Mesendoderm (in vitro differentiated cells): ENCODE measurements around the gene NDC80.
A peak's percentile ranks its signal among the peaks of the same experiment; 100 is the strongest.

ENCODE experiments used
- DNase-seq: peaks from one replicate; pipeline ENCODE4 v3.0.0; 2013
- H2AK5ac ChIP-seq: 2 replicates; pipeline ENCODE4 v1.6.1; 2013; ENCODE audit warnings: low read length, inconsistent platforms
- H2BK120ac ChIP-seq: 2 replicates; pipeline ENCODE4 v1.6.1; 2013; ENCODE audit warnings: low read depth, mild to moderate bottlenecking, low read length, moderate library complexity, mixed read lengths
- H2BK15ac ChIP-seq: replicated peaks from 2 replicates; pipeline ENCODE4 v1.6.1; 2013; ENCODE audit warnings: low read depth, mild to moderate bottlenecking, moderate library complexity
- H2BK5ac ChIP-seq: 2 replicates; pipeline ENCODE4 v1.6.1; 2013; ENCODE audit warnings: low read length, inconsistent platforms
- H3K18ac ChIP-seq: 2 replicates; pipeline ENCODE4 v1.6.1; 2013; ENCODE audit warnings: mild to moderate bottlenecking, low read length, mixed read lengths
- H3K23ac ChIP-seq: one replicate; pipeline ENCODE4 v1.6.1; 2013; ENCODE audit warnings: low read length
- H3K27ac ChIP-seq: 2 replicates; pipeline ENCODE4 v1.5.1; 2013; ENCODE audit warnings: low read depth, mild to moderate bottlenecking, inconsistent platforms, low read length, moderate library complexity
- H3K27me3 ChIP-seq: 2 replicates; pipeline ENCODE4 v1.6.1; 2013; ENCODE audit warnings: low read length, control low read depth, mild to moderate bottlenecking, inconsistent platforms; ENCODE audit not compliant: insufficient read depth, poor library complexity
- H3K36me3 ChIP-seq: 2 replicates; pipeline ENCODE4 v1.6.1; 2013; ENCODE audit warnings: low read length, inconsistent platforms; ENCODE audit not compliant: control insufficient read depth, insufficient read depth
- H3K4ac ChIP-seq: one replicate; pipeline ENCODE4 v1.6.1; 2013; ENCODE audit warnings: low read depth, mild to moderate bottlenecking, low read length, moderate library complexity
- H3K4me1 ChIP-seq: 2 replicates; pipeline ENCODE4 v1.6.1; 2013; ENCODE audit warnings: low read depth, low read length, inconsistent platforms; ENCODE audit not compliant: control insufficient read depth
- H3K4me2 ChIP-seq: 2 replicates; pipeline ENCODE4 v1.6.1; 2013; ENCODE audit warnings: low read length
- H3K4me3 ChIP-seq: 2 replicates; pipeline ENCODE4 v1.5.1; 2013; ENCODE audit warnings: mild to moderate bottlenecking, low read length
- H3K56ac ChIP-seq: one replicate; pipeline ENCODE4 v1.6.1; 2013; ENCODE audit warnings: low read length
- H3K79me1 ChIP-seq: 2 replicates; pipeline ENCODE4 v1.6.1; 2013; ENCODE audit warnings: low read length, inconsistent platforms
- H3K79me2 ChIP-seq: 2 replicates; pipeline ENCODE4 v1.6.1; 2013; ENCODE audit warnings: mild to moderate bottlenecking, low read length; ENCODE audit not compliant: control insufficient read depth, insufficient read depth
- H3K9ac ChIP-seq: 2 replicates; pipeline ENCODE4 v1.6.1; 2013; ENCODE audit warnings: low read length, inconsistent platforms
- H4K5ac ChIP-seq: one replicate; pipeline ENCODE4 v1.6.1; 2013; ENCODE audit warnings: low read length
- H4K8ac ChIP-seq: one replicate; pipeline ENCODE4 v1.6.1; 2013; ENCODE audit warnings: low read depth, mild to moderate bottlenecking, control low read depth, low read length, moderate library complexity
- WGBS: extraction: QIAGEN DNeasy Blood & Tissue Kit; methylation state at CpG from one replicate; pipeline ENCODE4 v1.1.7; 2013; ENCODE audit warnings: low lambda C conversion rate, missing lambda C conversion rate; ENCODE audit not compliant: insufficient coverage; ENCODE audit errors: extremely low coverage; 5-methylcytosine and 5-hydroxymethylcytosine counted together

The NDC80 gene

GRCh38 chr18:2531751-2532150 lies 39.6 kb upstream of the NDC80 start:
- no peak overlapping the region for H3K4ac ChIP-seq
- no peak overlapping the region for H3K18ac ChIP-seq
- no peak overlapping the region for H3K23ac ChIP-seq
- DNase-seq, result no peak
- no peak overlapping the region for H2AK5ac ChIP-seq
- H4K5ac ChIP-seq, result no peak overlapping the region
- H3K79me1 ChIP-seq, result no peaks in the 10 kb centered on the region
- H3K27ac ChIP-seq, result no peak overlapping the region
- no peaks in the 10 kb centered on the region for H3K36me3 ChIP-seq
- H2BK5ac ChIP-seq, result no peak overlapping the region
- WGBS, result no CpG with 5 or more reads among the region's 2 CpGs
- H3K56ac ChIP-seq, result no peak overlapping the region
- no peak overlapping the region for H3K9ac ChIP-seq
- no peaks in the 10 kb centered on the region for H3K4me1 ChIP-seq
- no peaks in the 10 kb centered on the region for H3K27me3 ChIP-seq
- H4K8ac ChIP-seq, result no peak overlapping the region
- no peak overlapping the region for H2BK15ac ChIP-seq
- no peak overlapping the region for H3K4me2 ChIP-seq
- no peak overlapping the region for H2BK120ac ChIP-seq
- no peaks in the 10 kb centered on the region for H3K79me2 ChIP-seq
- no peak overlapping the region for H3K4me3 ChIP-seq

GRCh38 chr18:2532797-2533196 lies 38.6 kb upstream of the NDC80 start:
- Histone ChIP-seq H3K9ac (no peak overlapping the region), H3K56ac (no peak overlapping the region), H3K27ac (no peak overlapping the region), H3K4me3 (no peak overlapping the region), H2BK5ac (no peak overlapping the region), H3K18ac (peak overlapping the region; percentile 18), H2BK120ac (no peak overlapping the region), H3K79me1 (no peaks in the 10 kb centered on the region), H3K4me2 (no peak overlapping the region), H3K36me3 (no peaks in the 10 kb centered on the region), H3K27me3 (no peaks in the 10 kb centered on the region), H3K4ac (peak overlapping the region; percentile 55), H3K4me1 (no peaks in the 10 kb centered on the region), H4K5ac (no peak overlapping the region), H2AK5ac (no peak overlapping the region), H2BK15ac (no peak overlapping the region), H3K23ac (no peak overlapping the region), H4K8ac (no peak overlapping the region), H3K79me2 (no peaks in the 10 kb centered on the region)
- no peak for DNase-seq
- no CpG with 5 or more reads among the region's 2 CpGs for WGBS

- Histone ChIP-seq H3K18ac (no peak overlapping the region), H3K79me2 (no peaks in the 10 kb centered on the region), H3K27ac (no peak overlapping the region), H2AK5ac (no peak overlapping the region), H3K56ac (no peak overlapping the region), H4K5ac (no peak overlapping the region), H2BK15ac (no peak overlapping the region), H3K23ac (no peak overlapping the region), H3K79me1 (no peaks in the 10 kb centered on the region), H2BK5ac (no peak overlapping the region), H2BK120ac (no peak overlapping the region), H3K4me2 (no peak overlapping the region), H3K4me3 (no peak overlapping the region), H3K4ac (no peak overlapping the region), H3K36me3 (no peaks in the 10 kb centered on the region), H4K8ac (no peak overlapping the region), H3K4me1 (no peaks in the 10 kb centered on the region), H3K27me3 (no peaks in the 10 kb centered on the region), H3K9ac (no peak overlapping the region)
- no peak for DNase-seq
- no CpG with 5 or more reads among the region's 1 CpG for WGBS
These were observed 36.5 kb upstream of the NDC80 start for GRCh38 chr18:2534906-2535305.

- Histone ChIP-seq H3K36me3 (no peaks in the 10 kb centered on the region), H2AK5ac (no peak overlapping the region), H2BK5ac (no peak overlapping the region), H4K8ac (no peak overlapping the region), H3K4me2 (no peak overlapping the region), H3K9ac (no peak overlapping the region), H3K27me3 (no peaks in the 10 kb centered on the region), H3K18ac (no peak overlapping the region), H3K4me1 (no peaks in the 10 kb centered on the region), H2BK120ac (no peak overlapping the region), H3K56ac (no peak overlapping the region), H3K79me2 (no peaks in the 10 kb centered on the region), H3K79me1 (no peaks in the 10 kb centered on the region), H3K4me3 (no peak overlapping the region), H4K5ac (no peak overlapping the region), H3K4ac (no peak overlapping the region), H2BK15ac (no peak overlapping the region), H3K27ac (no peak overlapping the region), H3K23ac (no peak overlapping the region)
- no CpG with 5 or more reads among the region's 1 CpG for WGBS
- DNase-seq, result peak; percentile 30
These were observed 35.9 kb upstream of the NDC80 start for GRCh38 chr18:2535419-2535910.

GRCh38 chr18:2536063-2536462 lies 35.3 kb upstream of the NDC80 start:
- H3K27me3 ChIP-seq, result no peaks in the 10 kb centered on the region
- no peak overlapping the region for H3K4me3 ChIP-seq
- H3K23ac ChIP-seq, result no peak overlapping the region
- H3K56ac ChIP-seq, result no peak overlapping the region
- no peaks in the 10 kb centered on the region for H3K79me1 ChIP-seq
- H3K36me3 ChIP-seq, result no peaks in the 10 kb centered on the region
- peak; percentile 8 for DNase-seq
- H3K4me1 ChIP-seq, result no peaks in the 10 kb centered on the region
- H3K4ac ChIP-seq, result no peak overlapping the region
- H2BK120ac ChIP-seq, result no peak overlapping the region
- no peaks in the 10 kb centered on the region for H3K79me2 ChIP-seq
- no peak overlapping the region for H2BK15ac ChIP-seq
- H4K8ac ChIP-seq, result no peak overlapping the region
- H3K18ac ChIP-seq, result no peak overlapping the region
- H3K9ac ChIP-seq, result no peak overlapping the region
- WGBS, result no CpG with 5 or more reads among the region's 2 CpGs
- H2BK5ac ChIP-seq, result no peak overlapping the region
- H2AK5ac ChIP-seq, result no peak overlapping the region
- no peak overlapping the region for H4K5ac ChIP-seq
- no peak overlapping the region for H3K4me2 ChIP-seq
- peak overlapping the region; percentile 6 for H3K27ac ChIP-seq

DNA sequence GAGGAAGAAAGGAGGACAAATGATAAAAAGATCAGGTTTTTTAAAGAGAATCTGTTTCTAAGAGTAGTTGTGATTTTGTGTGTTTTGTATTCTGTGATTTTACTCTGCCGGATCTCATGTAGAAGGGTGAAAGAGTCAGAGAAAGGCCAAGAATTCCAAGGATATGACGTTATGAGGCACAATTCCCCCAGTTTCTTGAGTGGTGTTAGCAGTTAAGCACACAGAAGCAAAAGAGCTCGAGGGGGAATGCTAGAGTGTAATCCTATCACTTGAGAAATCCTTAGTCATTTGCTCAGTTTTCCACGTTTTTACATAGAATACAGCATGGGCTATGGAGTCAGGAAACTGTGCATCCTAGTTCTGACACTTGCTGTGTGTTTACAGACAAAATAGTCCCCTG lies 34.9 kb upstream of the NDC80 start:
- H4K5ac ChIP-seq, result no peak overlapping the region
- no CpG with 5 or more reads among the region's 4 CpGs for WGBS
- peak; percentile 76 for DNase-seq
- no peaks in the 10 kb centered on the region for H3K36me3 ChIP-seq
- H3K79me2 ChIP-seq, result no peaks in the 10 kb centered on the region
- no peak overlapping the region for H3K23ac ChIP-seq
- peak overlapping the region; percentile 47 for H3K18ac ChIP-seq
- H3K9ac ChIP-seq, result no peak overlapping the region
- H3K4me3 ChIP-seq, result no peak overlapping the region
- no peak overlapping the region for H3K4me2 ChIP-seq
- H3K79me1 ChIP-seq, result no peaks in the 10 kb centered on the region
- no peak overlapping the region for H2AK5ac ChIP-seq
- H2BK120ac ChIP-seq, result no peak overlapping the region
- H2BK15ac ChIP-seq, result no peak overlapping the region
- H3K56ac ChIP-seq, result no peak overlapping the region
- H3K27ac ChIP-seq, result peak overlapping the region; percentile 6
- H4K8ac ChIP-seq, result no peak overlapping the region
- no peaks in the 10 kb centered on the region for H3K27me3 ChIP-seq
- H3K4me1 ChIP-seq, result no peaks in the 10 kb centered on the region
- H3K4ac ChIP-seq, result no peak overlapping the region
- H2BK5ac ChIP-seq, result no peak overlapping the region
